Measurements from ENCODE around the gene GPBP1.

GRCh38 chr5:57302643-57303042, 128.8 kb downstream of the GPBP1 start:
- TF ChIP-seq, protein P1, sequence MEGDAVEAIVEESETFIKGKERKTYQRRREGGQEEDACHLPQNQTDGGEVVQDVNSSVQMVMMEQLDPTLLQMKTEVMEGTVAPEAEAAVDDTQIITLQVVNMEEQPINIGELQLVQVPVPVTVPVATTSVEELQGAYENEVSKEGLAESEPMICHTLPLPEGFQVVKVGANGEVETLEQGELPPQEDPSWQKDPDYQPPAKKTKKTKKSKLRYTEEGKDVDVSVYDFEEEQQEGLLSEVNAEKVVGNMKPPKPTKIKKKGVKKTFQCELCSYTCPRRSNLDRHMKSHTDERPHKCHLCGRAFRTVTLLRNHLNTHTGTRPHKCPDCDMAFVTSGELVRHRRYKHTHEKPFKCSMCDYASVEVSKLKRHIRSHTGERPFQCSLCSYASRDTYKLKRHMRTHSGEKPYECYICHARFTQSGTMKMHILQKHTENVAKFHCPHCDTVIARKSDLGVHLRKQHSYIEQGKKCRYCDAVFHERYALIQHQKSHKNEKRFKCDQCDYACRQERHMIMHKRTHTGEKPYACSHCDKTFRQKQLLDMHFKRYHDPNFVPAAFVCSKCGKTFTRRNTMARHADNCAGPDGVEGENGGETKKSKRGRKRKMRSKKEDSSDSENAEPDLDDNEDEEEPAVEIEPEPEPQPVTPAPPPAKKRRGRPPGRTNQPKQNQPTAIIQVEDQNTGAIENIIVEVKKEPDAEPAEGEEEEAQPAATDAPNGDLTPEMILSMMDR (IDR thresholded peaks at IDR 0.05), result no peak
- TF ChIP-seq POLR2A (IDR thresholded peaks at IDR 0.05), result no peak
